Ishikawa (cell line): ENCODE data around the gene SOCS1.

Experiments used
- EP300 ChIP-seq: IDR thresholded peaks from 2 replicates; pipeline ENCODE4 v1.6.1; 2012; ENCODE audit warnings: borderline replicate concordance
- YY1 ChIP-seq: IDR thresholded peaks from 2 replicates; pipeline ENCODE4 v1.6.1; 2012; ENCODE audit warnings: low read depth

DNA sequence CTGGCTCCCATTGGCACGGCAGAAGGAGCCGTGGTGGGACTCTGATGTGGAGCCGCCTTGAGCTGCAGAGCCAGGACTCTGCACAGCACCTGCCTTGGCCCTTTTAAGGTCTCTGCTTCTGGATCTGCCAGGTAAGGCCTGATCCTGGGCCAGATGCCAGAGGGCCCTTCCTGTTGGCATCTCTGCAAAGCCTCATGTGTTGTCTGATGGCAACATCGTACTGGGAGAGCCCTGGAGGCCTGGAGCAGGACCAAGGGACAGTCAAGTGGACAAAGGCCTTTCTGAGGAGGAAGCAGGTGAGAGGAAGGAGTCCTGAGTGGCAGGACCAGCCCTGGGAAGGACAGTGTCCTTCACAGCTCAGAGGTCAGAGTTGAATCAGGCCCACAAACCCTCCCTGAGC, 26.1 kb downstream of the SOCS1 start:
- TF ChIP-seq YY1 (no peak), EP300 (no peak)
